HEK293T (cell line): ENCODE results near the gene TREML1.
"Not testable (repeated sequence)": the region's sequence is repeated elsewhere in the genome, so short reads cannot be mapped to it uniquely, and the experiment has no call there.

Experiments used
- CTCF ChIA-PET: fragments of 350-600 bp; formaldehyde crosslinking; extraction: SDS; loops from one replicate; lab custom pipeline; 2021; ENCODE audit warnings: antibody characterized with exemption, inconsistent platforms; lab: Yijun Ruan, JAX
- POLR2A ChIA-PET: fragments of 350-600 bp; formaldehyde crosslinking; extraction: SDS; loops from one replicate; lab custom pipeline; 2020; ENCODE audit warnings: antibody characterized with exemption, inconsistent platforms; lab: Yijun Ruan, JAX
- DNase-seq: peaks from one replicate; pipeline ENCODE4 v3.0.0; 2012; ENCODE audit warnings: mixed read lengths; ENCODE audit errors: extremely low spot score
- ARNT ChIP-seq: fragments of 450-650 bp; IDR thresholded peaks from 2 replicates; pipeline ENCODE4 v1.6.1; 2017; ENCODE audit warnings: mild to moderate bottlenecking
- BHLHE40 ChIP-seq: fragments of 450-650 bp; IDR thresholded peaks from 2 replicates; pipeline ENCODE4 v1.6.1; 2016; ENCODE audit warnings: mild to moderate bottlenecking, moderate library complexity, borderline replicate concordance
- CTBP1 ChIP-seq: fragments of 450-650 bp; IDR thresholded peaks from 2 replicates; pipeline ENCODE4 v1.6.1; 2016; ENCODE audit warnings: borderline replicate concordance
- ELF4 ChIP-seq: fragments of 450-650 bp; IDR thresholded peaks from 2 replicates; pipeline ENCODE4 v1.6.1; 2017; ENCODE audit warnings: antibody characterized with exemption
- FOXA1 ChIP-seq: fragments of 450-650 bp; IDR thresholded peaks from 2 replicates; pipeline ENCODE4 v1.6.1; 2016; ENCODE audit warnings: mild to moderate bottlenecking
- FOXK2 ChIP-seq: fragments of 450-650 bp; IDR thresholded peaks from 2 replicates; pipeline ENCODE4 v1.6.1; 2016; ENCODE audit warnings: mild to moderate bottlenecking
- FOXM1 ChIP-seq: fragments of 450-650 bp; IDR thresholded peaks from 2 replicates; pipeline ENCODE4 v1.6.1; 2017; ENCODE audit warnings: mild to moderate bottlenecking, borderline replicate concordance
- HDGF ChIP-seq: fragments of 450-650 bp; IDR thresholded peaks from 2 replicates; pipeline ENCODE4 v1.6.1; 2017; ENCODE audit warnings: antibody characterized with exemption, borderline replicate concordance
- L3MBTL2 ChIP-seq: fragments of 450-650 bp; conservative IDR thresholded peaks from 2 replicates; pipeline ENCODE4 v1.6.1; 2016; ENCODE audit warnings: mild to moderate bottlenecking
- LEF1 ChIP-seq: fragments of 450-650 bp; IDR thresholded peaks from 2 replicates; pipeline ENCODE4 v1.6.1; 2017; ENCODE audit warnings: mild to moderate bottlenecking, borderline replicate concordance
- NFRKB ChIP-seq: fragments of 450-650 bp; IDR thresholded peaks from 2 replicates; pipeline ENCODE4 v1.6.1; 2016; ENCODE audit warnings: mild to moderate bottlenecking, moderate library complexity
- SP1 ChIP-seq: fragments of 450-650 bp; IDR thresholded peaks from 2 replicates; pipeline ENCODE4 v1.6.1; 2017
- SUZ12 ChIP-seq: fragments of 450-650 bp; IDR thresholded peaks from 2 replicates; pipeline ENCODE4 v1.6.1; 2016; ENCODE audit warnings: mild to moderate bottlenecking
- TARDBP ChIP-seq: fragments of 450-650 bp; IDR thresholded peaks from 2 replicates; pipeline ENCODE4 v1.6.1; 2016
- ZNF384 ChIP-seq: fragments of 450-650 bp; IDR thresholded peaks from 2 replicates; pipeline ENCODE4 v1.6.1; 2016
- TF ChIP-seq, protein P1 (sequence below): fragments of 450-650 bp; IDR thresholded peaks from 2 replicates; pipeline ENCODE4 v1.6.1; 2016

TREML1 gene

DNA sequence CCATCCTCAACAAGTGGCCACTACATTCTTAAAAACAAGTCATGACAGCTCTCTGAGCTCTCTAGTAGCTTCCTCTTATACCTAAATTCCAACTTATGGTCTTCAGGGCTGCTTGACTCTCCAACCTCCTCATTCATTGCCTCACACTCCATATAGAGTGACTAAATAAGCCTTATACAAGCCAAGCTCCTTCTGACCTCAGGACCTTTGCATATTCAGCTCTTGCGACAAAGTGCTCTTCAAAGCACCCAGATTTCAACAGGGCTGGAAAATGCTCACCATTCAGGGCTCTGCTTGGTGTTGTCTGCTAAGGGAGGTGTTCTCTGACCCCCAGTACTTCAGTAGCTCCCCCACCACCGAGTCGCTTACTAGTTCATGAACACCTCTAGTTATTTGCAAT is 43.1 kb upstream of the TREML1 start:
- ChIA-PET POLR2A (no interaction called here), CTCF (no interaction called here)
- DNase-seq = no peak
- TF ChIP-seq SUZ12 (no peak), L3MBTL2 (no peak), ZNF384 (no peak), LEF1 (no peak), BHLHE40 (no peak), FOXA1 (no peak), FOXK2 (no peak), NFRKB (no peak), ELF4 (no peak), TARDBP (no peak)
- TF ChIP-seq, protein P1, sequence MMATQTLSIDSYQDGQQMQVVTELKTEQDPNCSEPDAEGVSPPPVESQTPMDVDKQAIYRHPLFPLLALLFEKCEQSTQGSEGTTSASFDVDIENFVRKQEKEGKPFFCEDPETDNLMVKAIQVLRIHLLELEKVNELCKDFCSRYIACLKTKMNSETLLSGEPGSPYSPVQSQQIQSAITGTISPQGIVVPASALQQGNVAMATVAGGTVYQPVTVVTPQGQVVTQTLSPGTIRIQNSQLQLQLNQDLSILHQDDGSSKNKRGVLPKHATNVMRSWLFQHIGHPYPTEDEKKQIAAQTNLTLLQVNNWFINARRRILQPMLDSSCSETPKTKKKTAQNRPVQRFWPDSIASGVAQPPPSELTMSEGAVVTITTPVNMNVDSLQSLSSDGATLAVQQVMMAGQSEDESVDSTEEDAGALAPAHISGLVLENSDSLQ = no peak

DNA sequence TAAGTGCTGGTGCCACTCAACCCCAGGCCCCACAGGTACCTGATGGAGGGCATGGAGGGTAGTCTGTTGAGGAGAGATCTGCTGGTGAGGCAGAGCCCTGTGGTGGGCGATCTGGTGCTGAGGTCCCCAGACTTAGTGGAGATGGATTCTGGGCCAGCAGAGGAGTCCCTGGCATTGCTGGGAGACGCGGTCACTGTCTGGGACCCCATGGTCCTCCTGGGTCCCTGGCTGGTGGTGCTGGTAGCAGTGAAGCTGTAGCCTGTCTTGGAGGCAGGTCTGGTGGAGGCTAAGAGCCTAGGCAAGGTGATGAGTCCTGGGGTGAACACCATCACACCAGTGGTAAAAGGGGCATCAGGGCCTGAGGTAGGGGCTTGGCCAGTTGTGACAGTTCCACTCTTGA is 40.2 kb upstream of the TREML1 start:
- POLR2A ChIA-PET = no interaction called here
- TF ChIP-seq LEF1 = no peak
- TF ChIP-seq SP1 = no peak
- no peak for TF ChIP-seq FOXM1
- no peak for TF ChIP-seq ZNF384
- TF ChIP-seq NFRKB = no peak
- no peak for TF ChIP-seq L3MBTL2
- no peak for TF ChIP-seq SUZ12
- no peak for TF ChIP-seq FOXA1
- no peak for TF ChIP-seq CTBP1
- TF ChIP-seq FOXK2 = no peak
- no peak for TF ChIP-seq ARNT
- TF ChIP-seq, protein P1 = no peak
- no peak for TF ChIP-seq TARDBP
- TF ChIP-seq HDGF = no peak
- no peak for TF ChIP-seq ELF4
- no peak for TF ChIP-seq BHLHE40
- no peak for DNase-seq
- CTCF ChIA-PET = no interaction called here

DNA sequence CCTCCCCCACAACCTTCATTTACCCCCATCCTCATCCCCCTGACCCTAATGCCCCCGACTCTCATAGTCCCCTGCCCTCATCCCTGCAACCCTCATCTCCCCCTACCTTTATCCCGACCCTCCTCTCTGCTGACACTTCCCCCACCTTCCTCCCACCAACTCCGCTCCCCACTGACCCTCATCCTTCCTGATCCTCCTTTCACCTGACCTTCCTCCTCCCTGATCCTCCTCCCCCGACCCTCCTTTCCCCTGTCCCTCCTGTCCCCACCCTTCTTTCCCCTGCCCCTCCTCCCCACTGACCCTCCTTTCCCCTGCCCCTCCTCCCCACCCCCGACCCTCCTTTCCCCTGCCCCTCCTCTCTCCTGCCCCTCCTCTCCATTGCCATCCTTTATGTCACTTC is 39.7 kb upstream of the TREML1 start:
- no peak for DNase-seq
- TF ChIP-seq BHLHE40 = no peak
- TF ChIP-seq SP1 = no peak
- TF ChIP-seq LEF1 = no peak
- no peak for TF ChIP-seq FOXM1
- TF ChIP-seq CTBP1 = no peak
- TF ChIP-seq L3MBTL2 = no peak
- TF ChIP-seq ARNT = no peak
- no peak for TF ChIP-seq FOXA1
- ChIA-PET CTCF (no interaction called here), POLR2A (no interaction called here)

DNA sequence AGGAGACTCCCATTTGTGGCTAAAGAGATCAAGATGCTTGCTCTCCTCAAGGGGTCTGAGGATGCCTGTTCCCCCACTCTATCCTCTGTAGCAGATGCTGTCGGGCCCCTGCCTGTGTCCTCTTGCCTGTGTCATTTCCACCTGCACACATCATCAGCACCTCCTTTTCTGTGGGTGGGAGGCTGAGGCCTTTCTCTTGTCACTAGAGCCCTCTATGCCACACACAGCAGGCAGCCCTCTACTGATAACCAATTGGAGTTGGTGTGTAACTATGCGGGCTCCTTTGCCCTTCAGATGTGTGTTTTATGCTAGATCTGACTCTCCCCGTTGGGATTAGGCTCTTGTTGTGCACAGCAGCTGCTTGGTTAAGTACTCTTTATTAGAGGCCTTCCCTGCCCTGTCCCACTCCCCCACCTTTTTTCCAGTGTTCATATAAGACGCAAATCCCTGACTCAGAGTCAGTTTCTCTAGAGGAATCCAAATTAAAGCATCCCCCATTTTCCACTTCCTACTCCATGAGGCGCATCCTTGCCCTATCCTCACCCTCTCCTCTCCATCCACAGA is 39.1 kb upstream of the TREML1 start:
- POLR2A ChIA-PET = no interaction called here
- no peak for TF ChIP-seq SUZ12
- TF ChIP-seq NFRKB = no peak
- no peak for TF ChIP-seq FOXA1
- no peak for TF ChIP-seq SP1
- no peak for TF ChIP-seq L3MBTL2
- TF ChIP-seq FOXK2 = no peak
- TF ChIP-seq ZNF384 = no peak
- TF ChIP-seq ARNT = no peak
- TF ChIP-seq LEF1 = no peak
- TF ChIP-seq CTBP1 = no peak
- no peak for TF ChIP-seq BHLHE40
- no peak for TF ChIP-seq ELF4
- no peak for DNase-seq
- CTCF ChIA-PET = no interaction called here

DNA sequence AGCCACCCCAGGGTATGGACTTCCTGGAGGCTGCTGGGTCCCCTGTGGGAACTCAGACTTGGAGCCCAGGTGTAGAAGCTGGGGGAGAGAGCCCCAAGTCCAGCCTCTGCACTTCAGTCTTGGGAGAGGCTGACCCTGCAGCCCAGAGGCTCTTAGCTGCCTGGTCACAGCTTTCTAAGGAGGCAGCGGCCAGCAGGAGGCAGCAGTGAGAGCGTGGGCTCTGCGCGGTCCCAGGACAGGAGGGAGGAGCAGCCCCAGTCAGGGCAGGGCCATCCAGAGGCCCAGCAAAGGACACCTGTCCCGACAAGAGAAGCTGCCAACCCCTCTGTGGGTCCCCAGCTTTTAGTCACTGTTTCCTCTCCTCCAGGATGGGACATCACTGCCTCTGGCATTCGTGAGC is 37.4 kb upstream of the TREML1 start:
- ChIA-PET CTCF (interaction anchor here (0.6 to 1.8 kb wide), 5 partner anchors 9 to 128 kb away, joined by 3 to 11 read pairs (median 3); no protein-coding TSS in a partner anchor), POLR2A (interaction anchor here (0.9 kb wide), 1 partner anchor 11 kb away, joined by 3 read pairs; no protein-coding TSS in a partner anchor)
- TF ChIP-seq FOXM1 (no peak), SUZ12 (no peak)
- peak; percentile 48 for DNase-seq

DNA sequence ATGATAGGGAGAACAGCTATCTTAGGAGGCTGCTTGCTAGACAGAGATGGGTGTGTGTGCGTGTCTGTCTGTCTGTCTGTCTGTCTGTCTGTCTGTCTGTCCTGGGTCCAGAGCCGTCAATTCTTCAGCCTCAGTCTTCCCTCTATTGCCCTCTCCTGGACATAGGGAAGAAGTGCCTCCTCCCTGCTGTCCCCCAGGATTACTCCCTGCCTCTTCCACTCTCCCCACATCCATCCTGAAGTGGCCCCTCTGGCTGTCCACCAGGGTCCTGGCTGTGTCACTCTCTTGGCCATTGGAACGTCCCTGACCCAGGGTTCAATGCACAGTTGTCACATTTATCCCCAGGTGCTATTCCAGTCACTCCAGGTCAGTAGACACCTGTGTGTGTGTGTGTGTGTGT is 36.6 kb upstream of the TREML1 start:
- POLR2A ChIA-PET = no interaction called here
- CTCF ChIA-PET = no interaction called here
- TF ChIP-seq FOXK2 (no peak), BHLHE40 (no peak), FOXM1 (no peak), HDGF (no peak), ELF4 (no peak), NFRKB (no peak)
- DNase-seq = no peak

DNA sequence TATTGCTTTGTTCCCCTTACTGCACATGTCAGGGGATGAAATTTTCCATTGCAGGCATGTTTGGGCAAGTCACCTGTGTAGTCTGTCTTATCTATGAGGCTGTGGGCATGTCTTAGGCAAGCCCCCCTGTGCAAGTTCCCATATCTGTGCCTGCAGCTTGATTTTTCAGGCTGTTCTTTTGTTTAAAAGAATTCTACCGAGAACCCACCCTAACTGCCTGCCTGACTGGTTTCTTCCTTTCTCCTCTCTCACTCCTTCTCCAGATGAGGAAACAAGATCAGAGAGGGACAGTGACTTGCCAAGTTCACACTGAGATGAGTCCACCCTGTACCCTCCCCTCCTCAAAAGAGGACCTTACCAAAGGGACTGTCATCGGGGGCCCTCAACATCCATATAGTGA is 35.8 kb upstream of the TREML1 start:
- no peak for DNase-seq
- ChIA-PET CTCF (interaction anchor here (0.6 kb wide), 1 partner anchor 24 kb away, joined by 3 read pairs; no protein-coding TSS in a partner anchor), POLR2A (no interaction called here)
- TF ChIP-seq FOXA1 (no peak), ELF4 (no peak), SUZ12 (no peak), TARDBP (no peak), BHLHE40 (no peak)
- TF ChIP-seq, protein P1 = no peak

DNA sequence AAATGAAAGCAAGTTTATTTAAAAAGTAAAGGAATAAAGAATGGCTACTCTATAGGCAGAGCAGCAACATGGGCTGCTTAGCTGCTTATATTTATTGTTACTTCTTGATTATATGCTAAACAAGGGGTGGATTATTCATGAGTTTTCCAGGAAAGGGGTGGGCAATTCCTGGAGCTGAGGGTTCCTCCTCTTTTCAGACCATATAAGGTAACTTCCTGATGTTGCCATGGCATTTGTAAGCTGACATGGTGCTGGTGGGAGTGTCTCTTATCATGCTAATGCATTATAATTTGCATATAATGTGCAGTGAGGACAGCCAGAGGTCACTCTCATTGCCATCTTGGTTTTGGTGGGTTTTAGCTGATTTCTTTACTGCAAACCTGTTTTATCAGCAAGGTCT is 34.9 kb upstream of the TREML1 start:
- DNase-seq, POLR2A ChIA-PET, CTCF ChIA-PET: not testable (repeated sequence)
